Measurements from ENCODE around the gene CFAP100.

GRCh38 chr3:126416943-126417342 is 22.2 kb downstream of the CFAP100 start:
- TF ChIP-seq TAF1 (IDR thresholded peaks at IDR 0.05; ENCODE audit: borderline replicate concordance, insufficient read depth, low read length), result no peak
- TF ChIP-seq SIN3A (IDR thresholded peaks at IDR 0.05; ENCODE audit: borderline replicate concordance, insufficient read depth, low read length), result no peak
- no peak for TF ChIP-seq REST (IDR thresholded peaks at IDR 0.05; ENCODE audit: insufficient read depth in 1 of 2, low read depth in 2 of 2, low read length in 2 of 2)
